Measurements from ENCODE around the gene CLCN1. TPM values are rescaled to one million over a fixed set of nuclear protein-coding genes. Genes with fewer than 3 reads are reported as not detected.

Gene CLCN1
- total and polyA plus RNA-seq, 2 donors (not counting 3 experiments of a cell fraction or from before 2014, with no cell fraction given) = not detected

DNA sequence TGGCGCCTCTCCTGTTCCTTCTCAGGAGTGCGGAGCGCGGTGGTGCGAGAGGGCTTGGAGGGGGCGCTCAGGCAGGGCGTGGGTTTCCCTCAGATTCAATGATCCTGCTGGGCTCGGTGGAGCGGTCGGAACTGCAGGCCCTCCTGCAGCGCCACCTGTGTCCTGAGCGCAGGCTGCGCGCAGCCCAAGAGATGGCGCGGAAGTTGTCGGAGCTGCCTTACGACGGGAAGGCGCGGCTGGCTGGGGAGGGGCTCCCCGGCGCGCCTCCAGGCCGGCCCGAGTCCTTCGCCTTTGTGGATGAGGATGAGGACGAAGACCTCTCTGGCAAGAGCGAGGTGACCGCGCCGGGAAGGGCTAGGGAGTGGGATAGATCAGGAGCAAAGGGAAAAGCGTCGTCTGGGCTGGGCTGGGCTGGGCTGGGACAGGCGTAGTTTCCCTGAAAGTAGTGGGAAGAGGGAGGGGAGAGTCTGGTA is 29.6 kb downstream of the CLCN1 start:
- dilution Hi-C loops (cut with MboI; ENCODE audit: extremely low pct_ligation_motif_present, low sequenced_read_pairs) (no loop called here), intact Hi-C loops (cut with micrococcal nuclease) (loop anchor here (1.0 to 2.0 kb wide), 3 partner anchors 17 to 105 kb away; partner anchors contain the start of gene FAM131B)
- FAIRE-seq = peak; percentile 69
- Histone ChIP-seq H3K9ac (replicated peaks; ENCODE audit: extremely low read depth, insufficient read depth, low read length) (peak overlapping the region; percentile 3), H3K36me3 (ENCODE audit: control insufficient read depth in 2 of 2, extremely low read depth in 1 of 2, insufficient read depth in 2 of 2, low read length in 2 of 2) (no peaks in the 10 kb centered on the region), H3K9me3 (replicated peaks; ENCODE audit: control insufficient read depth, insufficient read depth, low read length) (no peaks in the 10 kb centered on the region), H3K9me1 (replicated peaks; ENCODE audit: control insufficient read depth, extremely low read depth, insufficient read depth, low read length) (no peaks in the 10 kb centered on the region), H4K20me1 (replicated peaks; ENCODE audit: control insufficient read depth, extremely low read depth, insufficient read depth, low read length) (no peaks in the 10 kb centered on the region), H3K4me1 (ENCODE audit: control insufficient read depth, extremely low read depth, insufficient read depth, low read length) (peaks cover 4% of the 10 kb centered on the region), H3K4me3 (replicated peaks in 1 of 3; ENCODE audit: insufficient read depth in 1 of 3, low read depth in 1 of 3, low read length in 3 of 3) (peak overlapping the region in 2 of 3 experiments; percentile 21 to 47), H3K27ac (ENCODE audit: insufficient read depth, low read depth, low read length) (no peak overlapping the region), H3K27me3 (ENCODE audit: control insufficient read depth in 2 of 2, insufficient read depth in 2 of 2, low read length in 2 of 2) (peaks cover 20 to 24% of the 10 kb centered on the region in 2 experiments), H3K4me2 (ENCODE audit: insufficient read depth, low read length) (peak overlapping the region; percentile 79), H2AFZ (ENCODE audit: low read depth, low read length) (peak overlapping the region; percentile 93), H3K79me2 (ENCODE audit: control insufficient read depth, insufficient read depth, low read length) (no peaks in the 10 kb centered on the region)
- BruUV-seq (replicated peaks) = no TSS peak
- TF ChIP-seq POLR2AphosphoS5 (IDR thresholded peaks at IDR 0.05; ENCODE audit: insufficient read depth, low read depth, low read length) = no peak
- TF ChIP-seq CTCF (IDR thresholded peaks at IDR 0.05; ENCODE audit: extremely low read depth in 1 of 2, insufficient read depth in 1 of 2, low read depth in 1 of 2, low read length in 2 of 2) = peak; percentile 58 to 73
- TF ChIP-seq POLR2A (IDR thresholded peaks at IDR 0.05; ENCODE audit: low read depth, low read length) = no peak
- TF ChIP-seq, protein P1, sequence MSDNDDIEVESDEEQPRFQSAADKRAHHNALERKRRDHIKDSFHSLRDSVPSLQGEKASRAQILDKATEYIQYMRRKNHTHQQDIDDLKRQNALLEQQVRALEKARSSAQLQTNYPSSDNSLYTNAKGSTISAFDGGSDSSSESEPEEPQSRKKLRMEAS (IDR thresholded peaks at IDR 0.05; ENCODE audit: insufficient read depth, insufficient read length) = no peak
- ChIA-PET CTCF (interaction anchor here (0.6 to 2.3 kb wide), 13 partner anchors 9 to 105 kb away, joined by 3 to 10 read pairs (median 5); partner anchors contain the start of gene ZYX), POLR2A (interaction anchor here (0.9 to 1.1 kb wide), 2 partner anchors 11 to 57 kb away, joined by 3 read pairs; partner anchors contain the start of gene CASP2)
- peak; percentile 55 for DNase-seq (ENCODE audit: low read depth, low spot score)

- Histone ChIP-seq H2AFZ (ENCODE audit: low read depth, low read length) (peak overlapping the region; percentile 93), H3K27ac (ENCODE audit: insufficient read depth, low read depth, low read length) (no peak overlapping the region), H3K79me2 (ENCODE audit: control insufficient read depth, insufficient read depth, low read length) (no peaks in the 10 kb centered on the region), H3K4me3 (replicated peaks in 1 of 3; ENCODE audit: insufficient read depth in 1 of 3, low read depth in 1 of 3, low read length in 3 of 3) (no peak overlapping the region), H3K36me3 (ENCODE audit: control insufficient read depth in 2 of 2, extremely low read depth in 1 of 2, insufficient read depth in 2 of 2, low read length in 2 of 2) (no peaks in the 10 kb centered on the region), H3K9me1 (replicated peaks; ENCODE audit: control insufficient read depth, extremely low read depth, insufficient read depth, low read length) (no peaks in the 10 kb centered on the region), H3K27me3 (ENCODE audit: control insufficient read depth in 2 of 2, insufficient read depth in 2 of 2, low read length in 2 of 2) (peaks cover 20 to 24% of the 10 kb centered on the region in 2 experiments), H3K4me2 (ENCODE audit: insufficient read depth, low read length) (no peak overlapping the region), H4K20me1 (replicated peaks; ENCODE audit: control insufficient read depth, extremely low read depth, insufficient read depth, low read length) (no peaks in the 10 kb centered on the region), H3K4me1 (ENCODE audit: control insufficient read depth, extremely low read depth, insufficient read depth, low read length) (peaks cover 4% of the 10 kb centered on the region), H3K9ac (replicated peaks; ENCODE audit: extremely low read depth, insufficient read depth, low read length) (no peak overlapping the region), H3K9me3 (replicated peaks; ENCODE audit: control insufficient read depth, insufficient read depth, low read length) (no peaks in the 10 kb centered on the region)
- ChIA-PET CTCF (interaction anchor here (0.6 to 2.3 kb wide), 13 partner anchors 8 to 106 kb away, joined by 3 to 10 read pairs (median 5); partner anchors contain the start of gene ZYX), POLR2A (interaction anchor here (0.9 to 1.1 kb wide), 2 partner anchors 12 to 58 kb away, joined by 3 read pairs; partner anchors contain the start of gene CASP2)
- FAIRE-seq = no peak
- TF ChIP-seq MYC (IDR thresholded peaks at IDR 0.05; ENCODE audit: low read depth, low read length) (no peak), FOS (IDR thresholded peaks at IDR 0.05; ENCODE audit: borderline replicate concordance, insufficient read depth, low read length) (no peak), CTCF (IDR thresholded peaks at IDR 0.05; ENCODE audit: extremely low read depth in 1 of 2, insufficient read depth in 1 of 2, low read depth in 1 of 2, low read length in 2 of 2) (no peak), POLR2AphosphoS5 (IDR thresholded peaks at IDR 0.05; ENCODE audit: insufficient read depth, low read depth, low read length) (no peak), JUN (IDR thresholded peaks at IDR 0.05; ENCODE audit: borderline replicate concordance, insufficient read depth, insufficient read length, low read depth) (no peak), GATA2 (IDR thresholded peaks at IDR 0.05; ENCODE audit: insufficient read depth, insufficient read length, low read depth, low read length) (no peak), EZH2 (IDR thresholded peaks at IDR 0.05; ENCODE audit: borderline replicate concordance, low read depth, low read length, severe bottlenecking) (no peak), POLR2A (IDR thresholded peaks at IDR 0.05; ENCODE audit: low read depth, low read length) (no peak)
- TF ChIP-seq, protein P1 (IDR thresholded peaks at IDR 0.05; ENCODE audit: insufficient read depth, insufficient read length) = no peak
- intact Hi-C loops (cut with micrococcal nuclease) = no loop called here
- no TSS peak for BruUV-seq (replicated peaks)
- dilution Hi-C loops (cut with MboI; ENCODE audit: extremely low pct_ligation_motif_present, low sequenced_read_pairs) = no loop called here
- no peak for DNase-seq (ENCODE audit: low read depth, low spot score)
These were observed 30.1 kb downstream of the CLCN1 start for GRCh38 chr7:143346018-143346417.
